ENCODE data around the gene SLC4A1.

GRCh38 chr17:44314524-44314868 is 46.6 kb upstream of the SLC4A1 start:
- TF ChIP-seq CTCF (IDR thresholded peaks at IDR 0.05) = no peak
- TF ChIP-seq POLR2A (IDR thresholded peaks at IDR 0.05) = no peak
- TF ChIP-seq POLR2AphosphoS5 (IDR thresholded peaks at IDR 0.05) = no peak
- TF ChIP-seq EP300 (IDR thresholded peaks at IDR 0.05) = no peak

All from upper lobe of left lung (tissue), 4 donors.